RPMI8226 (cell line): ENCODE data around the gene HMG20B.

Source experiments
- DNase-seq: peaks from one replicate; pipeline ENCODE4 v3.0.0-alpha.2; 2015

Gene HMG20B

GRCh38 chr19:3622224-3622623, 49.5 kb downstream of the HMG20B start:
- no peak for DNase-seq

GRCh38 chr19:3623716-3624115, 51.0 kb downstream of the HMG20B start:
- no peak for DNase-seq

GRCh38 chr19:3625996-3626472, 53.3 kb downstream of the HMG20B start:
- DNase-seq = no peak

- peak; percentile 99 for DNase-seq
Observed at GRCh38 chr19:3626473-3627350, 54.0 kb downstream of the HMG20B start, which contains the start of gene CACTIN. CACTIN (minus strand) TSS chr19:3626790; CDS start chr19:3626762, 28 bp downstream.

- no peak for DNase-seq
Observed at GRCh38 chr19:3627351-3627723, 54.6 kb downstream of the HMG20B start.
